Activated CD8-positive, alpha-beta memory T cell treated with anti-CD3 and anti-CD28 coated beads, Interleukin-2, amount 10 ng/mL, durations not matched to agents 7 days and 5 days (primary cell): ENCODE data around the gene PTPRA. TPM values are rescaled to one million over a fixed set of nuclear protein-coding genes. Genes with fewer than 3 reads are reported as not detected.

Experiments used
- ATAC-seq: fragments of 150-1000 bp; cut with Tn5 transposase; one replicate; pipeline ENCODE4 v1.10.0; 2021; ENCODE audit warnings: moderate library complexity
- CTCF ChIA-PET: fragments of 350-600 bp; sonication (Branson Sonifier 250); formaldehyde crosslinking; loops from one replicate; lab custom pipeline; 2021; ENCODE audit warnings: antibody characterized with exemption; lab: Charles Lee
- DNase-seq: peaks from one replicate; pipeline ENCODE4 v3.0.0-alpha.2; 2020
- H3K27ac Mint-ChIP-seq: one replicate; pipeline ENCODE4 v1.8.0; 2021; ENCODE audit warnings: mild to moderate bottlenecking, mixed read lengths
- H3K27me3 Mint-ChIP-seq: one replicate; pipeline ENCODE4 v1.8.0; 2021; ENCODE audit warnings: mixed read lengths
- H3K36me3 Mint-ChIP-seq: one replicate; pipeline ENCODE4 v1.8.0; 2021; ENCODE audit warnings: mild to moderate bottlenecking, mixed read lengths
- H3K4me1 Mint-ChIP-seq: one replicate; pipeline ENCODE4 v1.8.0; 2021; ENCODE audit warnings: mixed read lengths
- H3K4me3 Mint-ChIP-seq: one replicate; pipeline ENCODE4 v1.8.0; 2021; ENCODE audit warnings: mild to moderate bottlenecking, moderate library complexity, mixed read lengths
- H3K9me3 Mint-ChIP-seq: one replicate; pipeline ENCODE4 v1.8.0; 2022; ENCODE audit warnings: low read depth, mixed read lengths
- total RNA-seq, 2 experiments: library from RNA; stranded (reverse); gene quantifications; one replicate each; pipeline ENCODE4 v1.2.3, GENCODE V29; 2021

The PTPRA gene
- total RNA-seq, 2 experiments from 2014 or later, result 51.5 to 60.7 TPM

DNA sequence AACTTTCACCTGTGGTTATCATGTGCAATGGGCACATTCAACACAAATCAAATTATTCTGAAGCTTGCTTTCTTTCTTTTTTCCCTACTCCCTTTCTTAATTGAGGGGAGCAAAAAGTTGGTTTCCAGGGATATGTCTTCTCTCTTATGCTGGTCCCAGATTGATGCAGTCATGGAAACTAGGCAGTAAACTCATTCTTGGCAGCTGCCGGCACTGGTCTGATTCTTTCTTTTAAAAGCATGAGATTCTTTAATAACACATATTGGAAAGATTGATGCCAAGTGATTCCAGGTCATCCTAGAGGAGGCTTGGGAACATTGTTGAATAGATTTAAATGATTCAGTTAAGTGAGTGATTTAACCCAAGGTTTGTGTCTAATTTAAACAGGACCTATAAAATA, 29.0 kb downstream of the PTPRA start:
- H3K27me3 Mint-ChIP-seq, result no peaks in the 10 kb centered on the region
- H3K9me3 Mint-ChIP-seq, result no peaks in the 10 kb centered on the region

DNA sequence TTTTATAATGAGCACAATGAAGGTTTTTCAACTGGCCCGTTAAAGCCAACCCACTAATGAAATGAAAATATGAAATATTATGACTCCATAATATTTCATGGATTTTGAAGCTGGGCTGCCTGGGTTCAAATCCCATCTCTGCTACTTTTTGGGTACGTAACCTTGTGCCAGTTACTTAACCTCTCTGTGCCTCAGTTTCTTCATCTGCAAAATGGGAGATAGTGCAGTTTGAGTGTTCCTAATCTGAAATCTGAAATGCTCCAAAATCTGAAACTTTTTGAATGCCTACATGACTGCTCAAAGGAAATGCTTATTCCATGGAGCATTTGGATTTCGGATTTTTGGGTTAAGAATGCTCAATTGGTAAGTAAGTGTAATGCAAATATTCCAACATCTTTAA, 29.5 kb downstream of the PTPRA start:
- no peak overlapping the region for H3K27ac Mint-ChIP-seq
- H3K27me3 Mint-ChIP-seq, result no peaks in the 10 kb centered on the region
- no peaks in the 10 kb centered on the region for H3K9me3 Mint-ChIP-seq
- no peak for ATAC-seq
- CTCF ChIA-PET, result no interaction called here
- H3K4me3 Mint-ChIP-seq, result no peak overlapping the region
- peaks cover 19% of the 10 kb centered on the region for H3K4me1 Mint-ChIP-seq
- no peak for DNase-seq
- H3K36me3 Mint-ChIP-seq, result peaks cover 15% of the 10 kb centered on the region

More for the DNA sequence above, 29.0 kb downstream of the PTPRA start:
- Mint-ChIP-seq H3K27ac (no peak overlapping the region), H3K36me3 (peaks cover 17% of the 10 kb centered on the region), H3K4me3 (no peak overlapping the region), H3K4me1 (peaks cover 17% of the 10 kb centered on the region)
- DNase-seq (no peak), ATAC-seq (no peak)
- CTCF ChIA-PET, result interaction anchor here (0.8 kb wide), 1 partner anchor 215 kb away, joined by 3 read pairs; no protein-coding TSS in a partner anchor

DNA sequence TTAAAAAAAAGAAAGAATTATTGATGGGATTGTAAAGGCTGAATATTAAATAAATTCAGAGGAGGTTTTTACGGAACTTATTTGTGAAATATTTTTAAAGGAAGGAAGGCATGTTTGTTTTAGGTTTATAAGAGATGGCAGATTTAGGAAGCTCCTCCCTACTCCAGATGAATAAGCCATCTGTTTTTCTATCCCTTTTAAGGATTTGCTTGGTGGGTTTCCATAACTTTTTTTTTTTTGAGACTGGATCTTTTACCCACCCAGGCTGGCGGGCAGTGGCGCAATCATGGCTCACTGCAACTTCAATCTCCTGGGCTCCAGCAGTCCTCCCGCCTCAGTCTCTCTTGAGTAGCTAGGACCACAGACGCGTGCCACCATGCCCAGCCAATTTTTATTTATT, 30.4 kb downstream of the PTPRA start:
- DNase-seq (no peak), ATAC-seq (no peak)
- Mint-ChIP-seq H3K27me3 (no peaks in the 10 kb centered on the region), H3K9me3 (no peaks in the 10 kb centered on the region), H3K4me1 (peaks cover 19% of the 10 kb centered on the region), H3K4me3 (no peak overlapping the region), H3K36me3 (peaks cover 15% of the 10 kb centered on the region), H3K27ac (no peak overlapping the region)
- CTCF ChIA-PET, result no interaction called here

DNA sequence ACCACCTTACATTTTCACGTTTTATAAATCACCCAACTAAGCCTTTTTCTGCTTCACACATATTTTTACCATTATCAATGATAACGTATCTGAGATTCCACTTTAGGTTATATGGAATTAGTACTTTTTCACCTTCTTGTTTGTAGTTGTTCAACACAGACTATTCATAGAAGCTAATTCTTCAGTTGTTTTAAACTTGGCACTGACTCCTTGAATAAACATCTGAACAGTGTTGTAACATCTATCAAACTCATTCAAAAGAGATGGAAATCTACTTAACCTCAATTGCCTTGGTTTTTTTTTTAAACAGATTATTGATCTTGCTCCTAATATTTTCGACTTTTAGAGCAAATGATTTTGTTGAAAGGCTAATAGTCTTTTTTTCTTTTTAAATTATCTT, 34.2 kb downstream of the PTPRA start:
- H3K4me1 Mint-ChIP-seq, result peaks cover 4% of the 10 kb centered on the region
- no peaks in the 10 kb centered on the region for H3K9me3 Mint-ChIP-seq
- no peak overlapping the region for H3K4me3 Mint-ChIP-seq
- no peak overlapping the region for H3K27ac Mint-ChIP-seq
- no peak for DNase-seq
- peaks cover 15% of the 10 kb centered on the region for H3K36me3 Mint-ChIP-seq
- ATAC-seq, result no peak
- CTCF ChIA-PET, result interaction anchor here (1.2 kb wide), 1 partner anchor 78 kb away, joined by 3 read pairs; no protein-coding TSS in a partner anchor
- no peaks in the 10 kb centered on the region for H3K27me3 Mint-ChIP-seq

DNA sequence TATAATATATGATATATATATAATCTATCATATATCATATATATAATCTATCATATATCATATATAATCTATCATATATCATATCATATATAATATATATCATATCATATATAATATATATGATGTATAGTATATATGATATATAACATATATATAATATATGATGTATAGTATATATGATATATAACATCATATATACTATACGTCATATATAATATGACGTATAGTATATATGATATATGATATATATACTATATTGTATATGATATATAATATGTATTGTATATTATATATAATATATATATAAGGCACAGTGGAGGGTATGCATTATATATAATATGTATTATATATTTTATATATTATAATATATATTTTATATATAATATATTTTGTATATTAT, 36.7 kb downstream of the PTPRA start:
- DNase-seq (no peak), ATAC-seq (no peak)
- H3K27ac Mint-ChIP-seq, result no peak overlapping the region
- H3K4me3 Mint-ChIP-seq, result no peak overlapping the region
- no peaks in the 10 kb centered on the region for H3K9me3 Mint-ChIP-seq
- CTCF ChIA-PET, result no interaction called here
- peaks cover 2% of the 10 kb centered on the region for H3K36me3 Mint-ChIP-seq
- H3K4me1 Mint-ChIP-seq, result peaks cover 4% of the 10 kb centered on the region
- no peaks in the 10 kb centered on the region for H3K27me3 Mint-ChIP-seq

DNA sequence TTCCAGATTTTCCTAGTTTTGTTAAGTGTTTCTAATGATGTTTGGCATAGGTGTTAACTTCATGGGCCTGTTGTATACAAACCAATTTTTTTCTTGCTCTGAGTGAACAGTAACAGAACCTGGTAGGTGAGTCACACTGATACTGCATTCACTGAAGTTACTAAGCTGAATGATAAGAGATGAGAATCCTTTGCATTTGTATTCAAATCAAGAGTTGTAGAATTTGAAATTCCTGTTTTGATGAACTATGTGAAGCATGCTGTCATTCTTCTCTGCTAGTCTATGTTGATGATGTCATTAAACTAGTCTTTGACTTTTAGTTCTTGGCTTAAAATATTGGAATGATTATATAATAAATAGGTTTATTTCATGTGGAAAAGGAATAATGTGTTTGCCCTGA, 37.9 kb downstream of the PTPRA start:
- no peak overlapping the region for H3K27ac Mint-ChIP-seq
- no peak overlapping the region for H3K4me3 Mint-ChIP-seq
- DNase-seq (no peak), ATAC-seq (peak; percentile 55)
- H3K36me3 Mint-ChIP-seq, result peaks cover 3% of the 10 kb centered on the region
- peaks cover 4% of the 10 kb centered on the region for H3K4me1 Mint-ChIP-seq
- H3K9me3 Mint-ChIP-seq, result no peaks in the 10 kb centered on the region
- no peaks in the 10 kb centered on the region for H3K27me3 Mint-ChIP-seq
- CTCF ChIA-PET, result interaction anchor here (1.6 kb wide), 1 partner anchor 18 kb away, joined by 4 read pairs; no protein-coding TSS in a partner anchor

DNA sequence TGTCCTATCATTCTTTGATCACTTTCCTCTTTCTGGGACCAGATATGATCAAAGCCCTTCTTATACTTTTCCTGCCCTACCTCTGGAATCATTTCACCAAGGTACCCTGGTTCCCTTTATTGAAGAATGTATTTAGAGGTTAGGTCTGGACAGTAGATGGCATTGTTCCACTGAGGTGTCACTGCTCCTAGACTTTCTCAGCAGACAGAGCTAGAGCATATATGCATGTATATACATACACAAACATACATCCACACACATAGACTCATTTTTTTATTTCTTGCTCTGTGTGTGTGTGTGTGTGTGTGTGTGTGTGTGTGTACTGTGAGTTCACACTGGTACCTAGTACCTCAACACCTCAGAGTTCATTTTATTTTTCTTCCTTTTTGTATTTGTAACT, 40.9 kb downstream of the PTPRA start:
- H3K36me3 Mint-ChIP-seq, result peaks cover 8% of the 10 kb centered on the region
- DNase-seq (no peak), ATAC-seq (no peak)
- H3K9me3 Mint-ChIP-seq, result no peaks in the 10 kb centered on the region
- H3K4me3 Mint-ChIP-seq, result no peak overlapping the region
- H3K4me1 Mint-ChIP-seq, result peaks cover 5% of the 10 kb centered on the region
- no peak overlapping the region for H3K27ac Mint-ChIP-seq
- H3K27me3 Mint-ChIP-seq, result no peaks in the 10 kb centered on the region
- CTCF ChIA-PET, result interaction anchor here (1.3 kb wide), 1 partner anchor 41 kb away, joined by 4 read pairs; the partner anchor contains the start of gene PTPRA

DNA sequence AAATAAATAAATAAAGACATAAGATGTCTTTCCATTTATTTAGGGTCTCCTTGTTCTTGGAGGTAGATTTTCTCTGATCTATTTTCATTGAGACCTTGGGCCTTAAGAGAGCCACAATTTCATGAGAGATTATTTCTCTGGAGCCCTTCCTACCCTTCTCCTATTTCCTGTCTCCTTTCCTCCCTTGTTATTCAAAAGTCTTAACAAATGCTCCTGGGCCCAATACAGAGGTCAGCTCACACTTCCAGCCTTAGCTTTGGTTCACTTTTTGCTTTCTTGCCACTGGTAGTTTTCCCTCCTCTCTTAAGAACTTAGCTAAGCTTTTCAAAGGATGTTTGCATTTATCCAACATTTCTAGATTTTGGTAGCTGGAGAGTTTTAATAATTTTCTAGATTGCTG, 44.0 kb downstream of the PTPRA start:
- no peaks in the 10 kb centered on the region for H3K9me3 Mint-ChIP-seq
- H3K27me3 Mint-ChIP-seq, result no peaks in the 10 kb centered on the region
- no peak for ATAC-seq
- no peak for DNase-seq
- H3K4me3 Mint-ChIP-seq, result no peak overlapping the region
- peaks cover 6% of the 10 kb centered on the region for H3K36me3 Mint-ChIP-seq
- H3K4me1 Mint-ChIP-seq, result peaks cover 5% of the 10 kb centered on the region
- CTCF ChIA-PET, result interaction anchor here (0.5 to 0.7 kb wide), 2 partner anchors 16 to 49 kb away, joined by 3 read pairs; no protein-coding TSS in a partner anchor
- H3K27ac Mint-ChIP-seq, result no peak overlapping the region

DNA sequence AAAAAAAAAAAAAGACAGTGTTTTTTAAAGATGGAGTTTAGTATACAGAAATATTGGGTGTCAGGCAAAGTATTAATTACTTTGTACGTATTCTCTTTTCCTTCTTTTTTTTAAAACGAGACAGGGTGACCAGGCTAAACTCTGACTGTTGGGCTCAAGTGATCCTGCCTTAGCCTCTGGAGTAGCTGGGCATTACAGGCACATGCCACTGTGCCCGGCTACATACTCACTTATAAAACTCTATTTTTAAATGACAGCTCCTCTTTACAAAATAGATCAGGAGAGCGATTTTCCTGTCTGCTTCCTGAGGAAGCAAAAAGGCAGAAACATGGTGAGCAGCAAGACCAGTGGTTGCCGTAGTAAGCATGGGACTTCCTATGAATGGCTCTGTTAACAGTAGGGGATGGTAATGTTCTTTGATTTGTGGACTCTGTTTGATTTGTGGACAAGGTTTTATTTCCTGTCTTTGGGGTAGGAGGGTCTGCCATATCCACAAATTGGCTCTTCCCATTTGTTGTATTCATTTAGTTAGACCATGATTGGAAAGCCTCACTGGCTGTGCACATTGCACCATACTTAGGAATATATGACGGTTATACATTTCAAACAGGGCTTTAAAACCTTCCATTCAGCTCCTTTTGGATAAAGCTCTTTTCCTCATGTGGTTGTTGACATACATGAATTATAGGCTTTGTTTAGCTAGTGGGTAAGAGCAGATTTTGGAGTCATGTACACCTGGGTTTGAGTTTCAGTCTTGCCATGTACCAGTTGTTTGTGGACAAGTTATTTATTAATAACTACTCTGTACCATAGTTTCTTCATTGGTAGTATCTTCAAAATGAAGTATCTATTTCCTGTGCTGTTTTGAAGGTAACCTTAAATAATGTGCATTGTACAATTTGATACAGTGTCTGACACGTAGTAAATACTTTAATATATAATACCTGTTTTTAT, 45.1 kb downstream of the PTPRA start:
- ATAC-seq (no peak), DNase-seq (no peak)
- Mint-ChIP-seq H3K27ac (no peak overlapping the region), H3K9me3 (no peaks in the 10 kb centered on the region), H3K27me3 (no peaks in the 10 kb centered on the region), H3K36me3 (peaks cover 6% of the 10 kb centered on the region), H3K4me3 (no peak overlapping the region), H3K4me1 (peaks cover 5% of the 10 kb centered on the region)
- CTCF ChIA-PET, result interaction anchor here (0.5 to 0.7 kb wide), 2 partner anchors 17 to 50 kb away, joined by 3 read pairs; no protein-coding TSS in a partner anchor

DNA sequence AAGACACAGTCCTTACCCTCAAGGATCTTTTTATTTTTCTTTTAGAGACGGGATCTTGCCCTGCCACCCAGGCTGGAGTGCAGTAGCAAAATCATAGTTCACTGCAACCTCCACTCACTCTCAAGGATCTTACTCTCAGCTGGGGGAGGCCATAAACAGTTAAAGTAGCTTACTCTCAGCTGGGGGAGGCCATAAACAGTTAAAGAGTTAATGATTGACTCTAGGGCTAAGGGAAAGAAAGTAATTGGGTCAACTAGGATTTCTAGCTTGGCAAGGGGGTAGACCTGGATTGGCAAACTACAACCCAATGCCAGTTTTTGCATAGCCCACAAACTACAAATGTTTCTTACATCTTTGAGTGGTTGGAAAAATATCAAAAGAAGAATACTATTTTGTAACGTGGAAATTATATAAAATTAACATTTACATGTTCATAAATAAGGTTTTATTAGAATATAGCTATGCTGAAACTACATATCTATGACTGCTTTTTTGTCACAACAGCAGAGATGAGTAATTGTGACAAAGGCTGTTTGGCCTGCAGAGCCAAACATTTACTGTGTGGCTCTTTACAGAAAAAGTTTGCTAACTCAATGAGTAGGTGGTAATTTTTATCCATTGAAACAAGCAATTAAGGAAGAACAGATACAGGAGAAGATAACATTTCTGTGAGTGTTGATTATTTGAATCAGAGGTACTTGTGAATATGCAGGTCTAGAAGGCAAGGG, 46.4 kb downstream of the PTPRA start:
- Mint-ChIP-seq H3K4me3 (no peak overlapping the region), H3K27me3 (no peaks in the 10 kb centered on the region), H3K4me1 (peaks cover 5% of the 10 kb centered on the region), H3K36me3 (peaks cover 14% of the 10 kb centered on the region), H3K27ac (no peak overlapping the region), H3K9me3 (no peaks in the 10 kb centered on the region)
- ATAC-seq (no peak), DNase-seq (no peak)
- CTCF ChIA-PET, result no interaction called here

DNA sequence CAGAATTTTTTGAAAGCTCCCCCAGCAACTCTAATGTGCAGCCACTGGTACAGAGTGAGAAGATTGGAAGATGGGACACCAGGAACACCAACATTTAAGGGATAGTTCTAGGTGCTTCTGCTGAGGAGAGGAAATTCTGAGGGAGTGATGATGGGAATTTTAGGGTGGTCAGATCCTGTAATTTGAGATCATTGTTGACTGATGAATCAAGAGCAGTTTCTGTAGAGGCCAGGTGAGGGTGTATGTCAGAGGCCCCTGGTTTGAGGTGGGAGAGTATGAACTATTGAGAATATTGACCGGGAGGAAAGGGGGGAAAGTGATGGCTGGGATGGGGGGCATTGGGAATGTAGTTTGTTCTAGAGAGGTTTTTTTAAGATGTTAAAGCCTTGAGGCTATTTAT, 47.2 kb downstream of the PTPRA start:
- CTCF ChIA-PET, result no interaction called here
- ATAC-seq (no peak), DNase-seq (no peak)
- Mint-ChIP-seq H3K36me3 (peaks cover 19% of the 10 kb centered on the region), H3K4me1 (peaks cover 5% of the 10 kb centered on the region), H3K27ac (no peak overlapping the region), H3K4me3 (no peak overlapping the region), H3K9me3 (no peaks in the 10 kb centered on the region), H3K27me3 (no peaks in the 10 kb centered on the region)

DNA sequence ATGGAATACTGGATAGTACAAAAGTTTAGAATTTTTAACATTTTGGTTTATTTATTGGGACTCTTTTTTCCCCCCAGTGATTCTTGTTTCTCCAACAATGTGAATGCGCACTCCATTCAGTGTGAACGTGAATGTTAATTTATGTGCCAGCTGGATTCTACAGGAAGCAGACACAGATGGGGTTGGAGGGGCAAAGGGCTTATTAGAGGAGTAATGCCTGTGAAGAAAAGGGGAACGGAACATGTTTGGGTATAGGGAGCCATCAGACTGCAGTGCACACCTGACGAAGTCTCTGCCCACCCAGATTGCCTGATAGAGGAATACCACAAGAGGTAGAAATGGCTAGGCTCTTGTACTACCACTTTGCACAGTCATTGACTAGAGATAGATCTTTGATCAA, 48.2 kb downstream of the PTPRA start:
- Mint-ChIP-seq H3K9me3 (no peaks in the 10 kb centered on the region), H3K4me1 (peaks cover 5% of the 10 kb centered on the region), H3K36me3 (peaks cover 23% of the 10 kb centered on the region), H3K27me3 (no peaks in the 10 kb centered on the region), H3K27ac (no peak overlapping the region), H3K4me3 (no peak overlapping the region)
- ATAC-seq (no peak), DNase-seq (no peak)
- CTCF ChIA-PET, result no interaction called here

DNA sequence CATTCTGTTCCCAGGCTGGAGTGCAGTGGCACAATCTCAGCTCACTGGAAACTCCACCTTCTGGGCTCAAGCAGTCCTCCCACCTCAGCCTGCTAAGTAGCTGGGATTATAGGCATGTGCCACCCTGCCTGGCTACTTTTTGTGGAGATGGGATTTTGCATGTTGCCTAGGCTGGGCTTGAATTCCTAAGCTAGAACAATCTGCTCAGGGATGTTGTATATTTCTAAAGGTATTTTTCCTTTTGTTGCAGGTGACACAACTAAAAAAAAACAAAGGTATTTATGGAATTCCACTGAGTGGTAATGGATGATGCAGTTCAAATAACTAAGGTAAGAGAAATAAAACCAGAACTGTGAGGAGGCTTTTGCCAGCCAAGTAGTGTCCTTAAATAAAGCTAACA, 49.7 kb downstream of the PTPRA start:
- H3K4me1 Mint-ChIP-seq, result peaks cover 2% of the 10 kb centered on the region
- DNase-seq (no peak), ATAC-seq (no peak)
- peaks cover 24% of the 10 kb centered on the region for H3K36me3 Mint-ChIP-seq
- CTCF ChIA-PET, result interaction anchor here (0.9 to 1.3 kb wide), 3 partner anchors 10 to 58 kb away, joined by 3 to 4 read pairs (median 3); partner anchors contain the start of gene PTPRA
- H3K4me3 Mint-ChIP-seq, result no peak overlapping the region
- H3K9me3 Mint-ChIP-seq, result no peaks in the 10 kb centered on the region
- no peak overlapping the region for H3K27ac Mint-ChIP-seq
- no peaks in the 10 kb centered on the region for H3K27me3 Mint-ChIP-seq
